Astrocyte (in vitro differentiated cells and primary cell): Measurements from ENCODE around the gene PKNOX1. TPM values are rescaled to one million over a fixed set of nuclear protein-coding genes. Genes with fewer than 3 reads are reported as not detected.

ENCODE experiments used
- DNase-seq: peaks from one replicate; pipeline ENCODE4 v3.0.0-alpha.2; 2010; ENCODE audit warnings: low read depth
- FAIRE-seq: peaks from 2 replicates; lab custom pipeline; 2011; peaks lifted over from hg19 to GRCh38; lab: Jason Lieb, UNC
- H2AFZ ChIP-seq: 2 replicates; pipeline ENCODE4 v1.6.0; 2012; ENCODE audit warnings: low read depth, low read length, inconsistent platforms
- H3K27ac ChIP-seq: 2 replicates; pipeline ENCODE4 v1.5.1; 2011; ENCODE audit warnings: low read depth, low read length, inconsistent platforms
- H3K27me3 ChIP-seq: 2 replicates; pipeline ENCODE4 v1.6.0; 2011; ENCODE audit warnings: low read length, inconsistent platforms; ENCODE audit not compliant: insufficient read depth
- H3K36me3 ChIP-seq: 2 replicates; pipeline ENCODE4 v1.5.1; 2011; ENCODE audit warnings: low read length, inconsistent platforms; ENCODE audit not compliant: insufficient read depth
- H3K4me1 ChIP-seq: 2 replicates; pipeline ENCODE4 v1.5.1; 2011; ENCODE audit warnings: low read length, inconsistent platforms; ENCODE audit not compliant: insufficient read depth
- H3K4me2 ChIP-seq: 2 replicates; pipeline ENCODE4 v1.6.0; 2012; ENCODE audit warnings: low read length, inconsistent platforms
- H3K4me3 ChIP-seq: 2 replicates; pipeline ENCODE4 v1.5.1; 2011; ENCODE audit warnings: low read depth, mild to moderate bottlenecking, low read length, inconsistent platforms; ENCODE audit not compliant: insufficient read depth
- H3K79me2 ChIP-seq: 2 replicates; pipeline ENCODE4 v1.6.0; 2012; ENCODE audit warnings: mild to moderate bottlenecking, low read length, inconsistent platforms; ENCODE audit not compliant: insufficient read depth
- H3K9ac ChIP-seq: 2 replicates; pipeline ENCODE4 v1.6.0; 2012; ENCODE audit warnings: mild to moderate bottlenecking, low read length, inconsistent platforms
- H3K9me3 ChIP-seq: 2 replicates; pipeline ENCODE4 v1.5.1; 2012; ENCODE audit warnings: low read depth, mild to moderate bottlenecking, low read length, inconsistent platforms; ENCODE audit not compliant: insufficient read depth
- H4K20me1 ChIP-seq: 2 replicates; pipeline ENCODE4 v1.6.0; 2012; ENCODE audit warnings: low read length, inconsistent platforms; ENCODE audit not compliant: insufficient read depth
- H3K27ac Mint-ChIP-seq: one replicate; pipeline ENCODE4 v1.8.0; 2021; ENCODE audit warnings: mild to moderate bottlenecking, mixed read lengths; ENCODE audit not compliant: unreplicated experiment
- H3K27me3 Mint-ChIP-seq: one replicate; pipeline ENCODE4 v1.8.0; 2021; ENCODE audit warnings: low read depth, mixed read lengths; ENCODE audit not compliant: unreplicated experiment
- H3K36me3 Mint-ChIP-seq: one replicate; pipeline ENCODE4 v1.8.0; 2021; ENCODE audit warnings: low read depth, mixed read lengths; ENCODE audit not compliant: unreplicated experiment
- H3K4me1 Mint-ChIP-seq: one replicate; pipeline ENCODE4 v1.8.0; 2021; ENCODE audit warnings: low read depth, mixed read lengths; ENCODE audit not compliant: unreplicated experiment
- H3K4me3 Mint-ChIP-seq: one replicate; pipeline ENCODE4 v1.8.0; 2021; ENCODE audit warnings: mild to moderate bottlenecking, moderate library complexity, mixed read lengths; ENCODE audit not compliant: unreplicated experiment
- H3K9me3 Mint-ChIP-seq: one replicate; pipeline ENCODE4 v1.8.0; 2021; ENCODE audit warnings: mild to moderate bottlenecking, mixed read lengths; ENCODE audit not compliant: unreplicated experiment
- EZH2 ChIP-seq: IDR thresholded peaks from 2 replicates; pipeline ENCODE4 v1.6.1; 2012; ENCODE audit warnings: mild to moderate bottlenecking, low read length, inconsistent platforms; ENCODE audit not compliant: insufficient read depth
- total RNA-seq: library from RNA; stranded (reverse); gene quantifications from 2 replicates; pipeline ENCODE4 v1.2.1, GENCODE V29; 2021
- TF ChIP-seq, protein P1 (sequence below): IDR thresholded peaks from 2 replicates; pipeline ENCODE4 v1.5.1; 2011; ENCODE audit warnings: low read depth, mild to moderate bottlenecking, inconsistent platforms, low read length, moderate library complexity; ENCODE audit not compliant: insufficient read depth

The PKNOX1 gene
- total RNA-seq, 1 donor from 2014 or later, result 11.2 TPM

DNA sequence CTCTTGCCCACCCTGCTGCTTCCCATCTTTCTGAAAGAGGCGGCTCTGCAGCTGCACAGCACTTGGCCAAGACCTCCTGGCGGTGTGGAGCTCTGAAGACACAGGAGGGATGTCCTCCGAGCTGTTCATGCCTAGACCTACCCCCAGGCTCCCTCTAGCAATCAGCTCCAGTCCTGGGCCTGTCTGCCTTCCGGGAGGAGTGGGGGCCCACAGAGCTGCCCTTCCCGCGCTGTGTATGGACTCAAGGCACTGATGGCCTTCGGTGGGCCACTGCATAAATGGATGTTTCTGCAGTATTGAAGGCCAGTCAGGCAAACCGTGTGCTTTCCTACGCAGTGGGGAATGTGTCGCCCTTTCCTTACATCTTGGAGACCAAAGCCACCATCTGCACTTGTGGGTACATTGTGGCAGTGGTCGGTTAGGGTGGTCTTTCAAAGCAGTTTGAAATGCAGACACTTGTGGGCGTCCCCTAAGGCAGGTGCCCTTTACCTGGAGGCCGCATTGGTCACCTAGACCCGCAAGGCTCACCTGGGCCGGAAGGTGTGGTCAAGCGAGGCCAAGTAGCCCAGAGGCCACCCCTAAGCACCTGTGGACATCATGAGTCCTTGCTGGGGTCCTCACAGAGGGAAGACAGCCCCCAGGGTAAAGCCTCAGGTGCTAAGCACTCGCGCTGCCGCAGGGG, 912 bp upstream of the PKNOX1 start:
- Mint-ChIP-seq H3K36me3 (peaks cover 9% of the 10 kb centered on the region), H3K4me3 (peak overlapping the region; percentile 68), H3K27me3 (no peaks in the 10 kb centered on the region), H3K4me1 (peaks cover 5% of the 10 kb centered on the region), H3K27ac (no peak overlapping the region), H3K9me3 (peaks cover 6% of the 10 kb centered on the region)
- H3K4me2 ChIP-seq, result peak overlapping the region; percentile 95
- peaks cover 3% of the 10 kb centered on the region for H4K20me1 ChIP-seq
- FAIRE-seq (no peak), DNase-seq (no peak)
- H3K9me3 ChIP-seq, result no peaks in the 10 kb centered on the region
- H3K79me2 ChIP-seq, result peaks cover 33% of the 10 kb centered on the region
- peak overlapping the region; percentile 98 for H2AFZ ChIP-seq
- H3K36me3 ChIP-seq, result peaks cover 4% of the 10 kb centered on the region
- H3K27me3 ChIP-seq, result no peaks in the 10 kb centered on the region
- peak overlapping the region; percentile 62 for H3K4me3 ChIP-seq
- no peak for TF ChIP-seq EZH2
- TF ChIP-seq, protein P1, sequence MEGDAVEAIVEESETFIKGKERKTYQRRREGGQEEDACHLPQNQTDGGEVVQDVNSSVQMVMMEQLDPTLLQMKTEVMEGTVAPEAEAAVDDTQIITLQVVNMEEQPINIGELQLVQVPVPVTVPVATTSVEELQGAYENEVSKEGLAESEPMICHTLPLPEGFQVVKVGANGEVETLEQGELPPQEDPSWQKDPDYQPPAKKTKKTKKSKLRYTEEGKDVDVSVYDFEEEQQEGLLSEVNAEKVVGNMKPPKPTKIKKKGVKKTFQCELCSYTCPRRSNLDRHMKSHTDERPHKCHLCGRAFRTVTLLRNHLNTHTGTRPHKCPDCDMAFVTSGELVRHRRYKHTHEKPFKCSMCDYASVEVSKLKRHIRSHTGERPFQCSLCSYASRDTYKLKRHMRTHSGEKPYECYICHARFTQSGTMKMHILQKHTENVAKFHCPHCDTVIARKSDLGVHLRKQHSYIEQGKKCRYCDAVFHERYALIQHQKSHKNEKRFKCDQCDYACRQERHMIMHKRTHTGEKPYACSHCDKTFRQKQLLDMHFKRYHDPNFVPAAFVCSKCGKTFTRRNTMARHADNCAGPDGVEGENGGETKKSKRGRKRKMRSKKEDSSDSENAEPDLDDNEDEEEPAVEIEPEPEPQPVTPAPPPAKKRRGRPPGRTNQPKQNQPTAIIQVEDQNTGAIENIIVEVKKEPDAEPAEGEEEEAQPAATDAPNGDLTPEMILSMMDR, result no peak
- H3K27ac ChIP-seq, result peak overlapping the region; percentile 79
- peaks cover 10% of the 10 kb centered on the region for H3K4me1 ChIP-seq
- H3K9ac ChIP-seq, result peak overlapping the region; percentile 82

DNA sequence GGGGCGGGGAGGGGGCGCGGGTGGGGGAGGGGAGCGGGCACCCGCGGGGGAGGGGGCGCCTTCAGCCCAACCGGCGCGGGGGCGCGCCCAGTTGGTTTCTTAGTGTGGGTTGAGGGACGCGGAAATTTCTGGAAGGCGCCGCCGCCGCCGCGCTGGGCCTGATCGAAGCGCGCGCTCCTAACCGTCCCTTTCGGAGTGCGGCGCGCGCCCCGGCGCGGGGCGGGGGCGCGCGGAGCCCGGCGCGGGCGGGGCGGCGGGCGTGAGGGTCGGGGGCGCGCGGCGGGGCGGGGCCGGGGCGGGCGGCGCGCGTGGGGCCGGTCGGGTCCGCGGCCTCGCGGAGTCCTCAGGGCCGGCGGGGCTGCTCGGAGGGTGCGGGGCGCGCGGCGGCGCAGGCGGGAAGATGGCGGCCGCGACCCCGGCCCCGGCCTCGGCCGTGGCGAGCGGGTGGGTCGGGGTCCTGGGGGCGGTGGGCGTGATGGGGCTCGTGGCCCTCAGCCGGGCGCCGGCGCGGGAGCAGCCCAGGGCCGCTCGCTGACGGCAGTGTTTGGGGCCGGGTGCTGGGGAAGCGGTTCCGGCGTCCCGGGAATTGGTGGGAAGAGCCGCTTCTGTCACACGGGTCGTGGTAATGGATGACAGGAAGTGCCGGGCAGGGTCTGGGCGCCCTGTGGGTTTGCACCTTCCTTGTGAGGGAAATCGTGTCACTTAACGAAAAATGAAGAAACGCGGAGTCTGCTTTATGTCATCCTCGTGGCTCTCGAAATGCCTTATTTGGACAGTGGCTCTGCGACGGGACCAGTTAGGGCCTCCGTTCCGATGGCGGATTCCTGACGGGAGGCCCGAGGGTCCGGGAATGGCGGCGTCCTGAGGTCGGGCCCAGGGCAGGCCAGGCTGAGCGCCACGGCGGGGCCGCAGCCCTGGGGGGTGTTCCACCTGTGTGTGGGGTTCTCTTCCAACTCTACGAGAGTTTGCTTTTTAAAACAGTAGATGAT, 764 bp downstream of the PKNOX1 start:
- H3K4me3 ChIP-seq, result peak overlapping the region; percentile 94
- peaks cover 6% of the 10 kb centered on the region for H3K36me3 ChIP-seq
- peak overlapping the region; percentile 86 for H3K27ac ChIP-seq
- peaks cover 9% of the 10 kb centered on the region for H4K20me1 ChIP-seq
- TF ChIP-seq EZH2, result no peak
- TF ChIP-seq, protein P1, result no peak
- H3K79me2 ChIP-seq, result peaks cover 45% of the 10 kb centered on the region
- H3K9me3 ChIP-seq, result no peaks in the 10 kb centered on the region
- H3K27me3 ChIP-seq, result no peaks in the 10 kb centered on the region
- peak overlapping the region; percentile 90 for H3K9ac ChIP-seq
- H2AFZ ChIP-seq, result peak overlapping the region; percentile 65
- DNase-seq (peak; percentile 51), FAIRE-seq (no peak)
- H3K27me3 Mint-ChIP-seq, result no peaks in the 10 kb centered on the region
- H3K9me3 Mint-ChIP-seq, result peaks cover 10% of the 10 kb centered on the region
- H3K36me3 Mint-ChIP-seq, result peaks cover 14% of the 10 kb centered on the region
- H3K4me1 ChIP-seq, result peaks cover 10% of the 10 kb centered on the region
- peaks cover 5% of the 10 kb centered on the region for H3K4me1 Mint-ChIP-seq
- H3K4me2 ChIP-seq, result peak overlapping the region; percentile 90
- peak overlapping the region; percentile 97 for H3K27ac Mint-ChIP-seq
- peak overlapping the region; percentile 94 for H3K4me3 Mint-ChIP-seq
